GM13977 (cell line): Measurements from ENCODE around the gene IFNLR1.

Source experiments
- DNase-seq: peaks from one replicate; pipeline ENCODE4 v3.0.0; 2012; ENCODE audit warnings: low spot score
- in situ Hi-C: fragments of 300-500 bp; cut with MboI; formaldehyde crosslinking; loops from one replicate; pipeline ENCODE4 v1.12.0; 2022; ENCODE audit warnings: low sequenced_read_pairs, low pct_unique_long_range_greater_than_20kb, mixed read lengths, inconsistent platforms; ENCODE audit not compliant: unreplicated experiment
- TF ChIP-seq, protein P1 (sequence below): IDR thresholded peaks from 2 replicates; pipeline ENCODE4 v1.5.1; 2012; ENCODE audit warnings: mild to moderate bottlenecking, control low read depth; ENCODE audit not compliant: insufficient read depth; ENCODE audit errors: extremely low read depth, missing control alignments

Gene IFNLR1

DNA sequence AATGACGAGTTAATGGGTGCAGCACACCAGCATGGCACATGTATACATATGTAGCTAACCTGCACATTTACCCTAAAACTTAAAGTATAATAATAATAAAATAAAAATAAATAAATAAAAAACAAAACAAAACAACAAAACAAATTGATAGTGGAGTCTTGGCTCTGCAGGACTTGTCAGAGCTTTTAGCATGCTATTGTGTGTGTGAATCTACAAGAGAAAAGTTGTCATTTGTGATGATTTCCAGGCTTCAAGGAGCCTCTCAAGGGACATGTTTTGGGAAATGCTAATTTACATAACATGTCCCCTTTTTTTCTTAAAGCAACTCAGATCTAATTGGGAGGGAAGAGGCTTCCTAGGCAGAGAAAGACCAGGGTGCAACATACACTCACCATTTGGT, 53.3 kb downstream of the IFNLR1 start:
- in situ Hi-C loops, result no loop called here
- TF ChIP-seq, protein P1, sequence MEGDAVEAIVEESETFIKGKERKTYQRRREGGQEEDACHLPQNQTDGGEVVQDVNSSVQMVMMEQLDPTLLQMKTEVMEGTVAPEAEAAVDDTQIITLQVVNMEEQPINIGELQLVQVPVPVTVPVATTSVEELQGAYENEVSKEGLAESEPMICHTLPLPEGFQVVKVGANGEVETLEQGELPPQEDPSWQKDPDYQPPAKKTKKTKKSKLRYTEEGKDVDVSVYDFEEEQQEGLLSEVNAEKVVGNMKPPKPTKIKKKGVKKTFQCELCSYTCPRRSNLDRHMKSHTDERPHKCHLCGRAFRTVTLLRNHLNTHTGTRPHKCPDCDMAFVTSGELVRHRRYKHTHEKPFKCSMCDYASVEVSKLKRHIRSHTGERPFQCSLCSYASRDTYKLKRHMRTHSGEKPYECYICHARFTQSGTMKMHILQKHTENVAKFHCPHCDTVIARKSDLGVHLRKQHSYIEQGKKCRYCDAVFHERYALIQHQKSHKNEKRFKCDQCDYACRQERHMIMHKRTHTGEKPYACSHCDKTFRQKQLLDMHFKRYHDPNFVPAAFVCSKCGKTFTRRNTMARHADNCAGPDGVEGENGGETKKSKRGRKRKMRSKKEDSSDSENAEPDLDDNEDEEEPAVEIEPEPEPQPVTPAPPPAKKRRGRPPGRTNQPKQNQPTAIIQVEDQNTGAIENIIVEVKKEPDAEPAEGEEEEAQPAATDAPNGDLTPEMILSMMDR, result no peak

GRCh38 chr1:24130385-24130784, 56.7 kb downstream of the IFNLR1 start:
- DNase-seq, result no peak
- in situ Hi-C loops, result no loop called here
- TF ChIP-seq, protein P1, result no peak

More for the DNA sequence above, 53.3 kb downstream of the IFNLR1 start:
- no peak for DNase-seq

- TF ChIP-seq, protein P1, result no peak
- in situ Hi-C loops, result no loop called here
- DNase-seq, result no peak
These were observed 59.2 kb downstream of the IFNLR1 start for GRCh38 chr1:24127801-24128363.

DNA sequence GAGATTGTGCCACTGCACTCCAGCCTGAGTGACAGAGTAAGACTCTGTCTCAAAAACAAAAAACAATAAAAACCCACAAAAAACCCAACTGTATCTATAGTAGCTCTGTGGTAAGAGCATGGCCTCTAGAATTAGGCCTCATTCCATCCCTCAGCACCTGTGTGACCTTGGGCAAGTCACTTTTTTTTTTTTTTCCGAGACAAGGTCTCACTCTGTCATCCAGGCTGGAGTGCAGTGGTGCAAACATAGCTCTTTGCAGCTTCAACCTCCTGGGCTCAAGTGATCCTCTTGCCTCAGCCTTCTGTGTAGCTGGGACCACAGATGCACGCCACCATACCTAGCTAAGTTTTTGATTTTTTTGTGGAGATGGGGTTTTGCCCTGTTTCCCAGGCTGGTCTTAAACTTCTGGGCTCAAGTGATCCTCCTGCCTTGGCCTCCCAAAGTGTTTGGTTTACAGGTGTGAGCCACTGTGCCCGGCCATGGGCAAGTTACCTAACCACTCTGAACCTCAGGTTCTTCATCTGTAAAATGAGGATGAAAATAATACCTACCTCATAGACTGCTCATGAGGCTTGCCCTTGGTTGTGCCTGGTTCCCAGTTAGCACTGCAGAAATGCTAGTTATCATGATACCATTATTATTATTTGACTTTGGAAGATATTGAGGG, 59.8 kb downstream of the IFNLR1 start:
- in situ Hi-C loops, result no loop called here
- TF ChIP-seq, protein P1, result no peak
- no peak for DNase-seq

GRCh38 chr1:24126672-24127023, 60.4 kb downstream of the IFNLR1 start:
- in situ Hi-C loops, result no loop called here
- no peak for DNase-seq
- TF ChIP-seq, protein P1, result no peak

DNA sequence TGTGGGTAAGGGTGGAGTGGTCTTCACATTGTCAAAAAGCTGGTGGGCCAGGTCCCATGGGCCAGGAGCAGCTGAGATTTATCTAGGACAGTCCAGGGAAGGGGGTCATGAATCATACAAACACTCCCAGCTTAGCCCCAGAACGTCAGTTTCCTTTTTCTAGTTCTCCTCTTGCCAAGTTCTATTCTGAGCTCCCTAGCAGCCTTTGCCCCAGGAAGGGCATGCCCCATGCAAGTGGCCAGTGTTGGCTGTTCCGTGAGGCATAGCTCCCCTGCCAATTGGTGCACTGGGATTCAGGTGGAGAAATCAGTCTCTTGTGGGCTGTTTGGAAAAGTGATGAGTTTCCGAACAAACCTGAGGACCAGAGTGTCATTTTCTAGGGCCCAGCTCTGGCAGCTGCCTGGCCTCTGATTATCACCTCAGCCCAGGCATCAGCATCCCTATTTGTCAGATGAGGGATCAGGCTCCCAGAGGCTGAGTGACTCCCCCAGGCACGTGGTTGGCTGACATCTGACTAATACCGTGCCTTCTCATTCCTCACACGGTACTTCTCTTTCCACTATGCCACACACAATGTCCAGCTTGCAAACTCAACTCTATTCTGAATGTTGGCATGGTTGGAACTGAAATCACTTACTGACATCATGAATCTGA, 60.9 kb downstream of the IFNLR1 start:
- no peak for DNase-seq
- TF ChIP-seq, protein P1, result no peak
- in situ Hi-C loops, result no loop called here
